Body of pancreas (tissue), 4 donors: ENCODE data around the gene AMDHD1. TPM values are rescaled to one million over a fixed set of nuclear protein-coding genes. Genes with fewer than 3 reads are reported as not detected.

Experiments
- ATAC-seq: fragments of 150-250 bp; one replicate; pipeline ENCODE4 v1.9.1; 2016
- DNase-seq, 4 donors: peaks; one replicate each; pipeline ENCODE4 v3.0.0-alpha.2; 2019
- H3K27ac ChIP-seq, 4 donors: fragments of 200-600 bp; sonication (generic); 1 replicate in 3 of 4; 2 replicates in 1 of 4; pipeline versions ENCODE4 v1.5.1 to v1.6.1; 2016 to 2019; ENCODE audit warnings: mild to moderate bottlenecking in 1 of 4, mixed read lengths in 1 of 4, moderate library complexity in 1 of 4
- H3K27me3 ChIP-seq, 2 donors: fragments of 200-600 bp; sonication (generic); one replicate each; pipeline ENCODE4 v1.6.0; 2016; ENCODE audit warnings: mild to moderate bottlenecking in 1 of 2
- H3K36me3 ChIP-seq, 2 donors: fragments of 200-600 bp; sonication (generic); replicated peaks in 1 of 2; 2 replicates each; pipeline ENCODE4 v1.5.1; 2016; ENCODE audit warnings: low read depth in 2 of 2; ENCODE audit not compliant: insufficient read depth in 1 of 2
- H3K4me1 ChIP-seq: fragments of 200-600 bp; sonication (generic); one replicate; pipeline ENCODE4 v1.6.0; 2016
- H3K4me3 ChIP-seq, 2 donors: fragments of 200-600 bp; sonication (generic); 1 replicate in 1 of 2; 2 replicates in 1 of 2; pipeline ENCODE4 v1.5.1; 2016 to 2019
- H3K9me3 ChIP-seq, 3 donors: fragments of 200-600 bp; sonication (generic); 1 replicate in 2 of 3; 2 replicates in 1 of 3; pipeline ENCODE4 v1.5.1; 2016
- CTCF ChIP-seq, 7 experiments: fragments of 450-650 bp in 4 of 7; fragments of 200-600 bp in 3 of 7; sonication (generic) in 3 of 7; IDR thresholded peaks; one replicate each; pipeline ENCODE4 v1.5.1; 2016 to 2019; ENCODE audit warnings: antibody characterized with exemption in 7 of 7
- POLR2A ChIP-seq, 3 donors: fragments of 450-650 bp; IDR thresholded peaks; one replicate each; pipeline ENCODE4 v1.6.1; 2016; ENCODE audit warnings: antibody characterized with exemption in 3 of 3, mild to moderate bottlenecking in 2 of 3
- WGBS, 2 donors: methylation state at CpG; one replicate each; pipeline ENCODE4 v1.1.5; 2017; 5-methylcytosine and 5-hydroxymethylcytosine counted together
- intact Hi-C: fragments of 100-400 bp; cut with DNase I; formaldehyde crosslinking; loops from one replicate; pipeline ENCODE4 v1.15.1; 2023
- total RNA-seq, 2 donors: library from RNA; depleted of rRNA; stranded (reverse); fragments of >200 nt; gene quantifications; one replicate each; pipeline ENCODE4 v1.1.0, GENCODE V29; 2016

The AMDHD1 gene
- total RNA-seq, 2 donors from 2014 or later = 4.4 to 4.6 TPM

GRCh38 chr12:96014943-96015599, 71.9 kb downstream of the AMDHD1 start:
- Histone ChIP-seq H3K27ac (no peak overlapping the region), H3K9me3 (no peaks in the 10 kb centered on the region), H3K4me3 (no peak overlapping the region), H3K4me1 (no peaks in the 10 kb centered on the region), H3K36me3 (peaks cover 15 to 33% of the 10 kb centered on the region in 2 donors), H3K27me3 (no peaks in the 10 kb centered on the region)
- WGBS, 2 donors = 80 to 83% methylated on average over 3 of the region's 3 CpGs
- no peak for TF ChIP-seq CTCF (IDR thresholded peaks at IDR 0.05)
- TF ChIP-seq POLR2A (IDR thresholded peaks at IDR 0.05) = no peak
- ATAC-seq = no peak
- intact Hi-C loops = no loop called here
- no peak for DNase-seq

GRCh38 chr12:96015672-96016071, 72.5 kb downstream of the AMDHD1 start:
- WGBS, 2 donors = 60 to 71% methylated on average over 5 of the region's 5 CpGs

More at GRCh38 chr12:96015672-96016071, 72.5 kb downstream of the AMDHD1 start:
- intact Hi-C loops = no loop called here
- no peak overlapping the region for H3K27ac ChIP-seq
- no peaks in the 10 kb centered on the region for H3K4me1 ChIP-seq
- no peaks in the 10 kb centered on the region for H3K27me3 ChIP-seq
- H3K9me3 ChIP-seq = no peaks in the 10 kb centered on the region
- H3K36me3 ChIP-seq = peaks cover 9 to 30% of the 10 kb centered on the region in 2 donors
- DNase-seq (peak in 2 of 4 donors; percentile 20 to 27), ATAC-seq (no peak)
- TF ChIP-seq CTCF (IDR thresholded peaks at IDR 0.05) (peak in 1 of 7 experiments; percentile 10), POLR2A (IDR thresholded peaks at IDR 0.05) (no peak)
- H3K4me3 ChIP-seq = no peak overlapping the region

Other genes starting within 250 kb of the AMDHD1 start
- 10 to 100 TPM; 47.7 to 62.0 TPM for gene NTN4, start 152.6 kb upstream of the AMDHD1 start, total RNA-seq
- 1 to 10 TPM; 6.7 to 7.6 TPM for gene SNRPF, start 84.4 kb upstream of the AMDHD1 start, total RNA-seq
- not detected for gene CCDC38, start 717 bp upstream of the AMDHD1 start, total RNA-seq
- gene HAL, start 53.0 kb downstream of the AMDHD1 start, total RNA-seq = under 1 TPM in 1 of 2 donors, not detected in 1; 0.52 TPM
- 10 to 100 TPM; 41.2 to 57.6 TPM for gene LTA4H, start 92.3 kb downstream of the AMDHD1 start, total RNA-seq